K562 (cell line): ENCODE measurements around the gene BFSP1. TPM values are rescaled to one million over a fixed set of nuclear protein-coding genes. Genes with fewer than 3 reads are reported as not detected.

Experiments
- ETV5 ChIP-seq: sonication (generic); formaldehyde crosslinking; IDR thresholded peaks from 2 replicates; pipeline ENCODE4 v1.4.0; 2020; ENCODE audit warnings: low read depth, mild to moderate bottlenecking, missing genetic modification reagents
- EWSR1 ChIP-seq: fragments of 450-650 bp; IDR thresholded peaks from 2 replicates; pipeline ENCODE4 v1.6.1; 2018; ENCODE audit warnings: borderline replicate concordance, mild to moderate bottlenecking, low read depth, moderate library complexity; ENCODE audit not compliant: partially characterized antibody
- OTX1 ChIP-seq: fragments of 450-650 bp; formaldehyde crosslinking; IDR thresholded peaks from 2 replicates; pipeline ENCODE4 v1.4.0; 2022; ENCODE audit warnings: mild to moderate bottlenecking
- SMARCC2 ChIP-seq: fragments of 450-650 bp; IDR thresholded peaks from 2 replicates; pipeline ENCODE4 v1.6.1; 2017; ENCODE audit warnings: antibody characterized with exemption, moderate library complexity, mild to moderate bottlenecking, low read depth
- SMARCE1 ChIP-seq: fragments of 450-650 bp; IDR thresholded peaks from 2 replicates; pipeline ENCODE4 v1.7.1; 2016; ENCODE audit warnings: mild to moderate bottlenecking
- SREBF2 ChIP-seq: sonication (generic); formaldehyde crosslinking; IDR thresholded peaks from 2 replicates; pipeline ENCODE4 v1.4.0; 2020; ENCODE audit warnings: mild to moderate bottlenecking, missing genetic modification reagents
- YBX1 ChIP-seq: fragments of 450-650 bp; IDR thresholded peaks from 2 replicates; pipeline ENCODE4 v1.7.1; 2016; ENCODE audit warnings: mild to moderate bottlenecking
- ZNF778 ChIP-seq: fragments of 450-650 bp; formaldehyde crosslinking; IDR thresholded peaks from 2 replicates; pipeline ENCODE4 v1.4.0; 2020; ENCODE audit warnings: mild to moderate bottlenecking, moderate library complexity
- polyA plus RNA-seq, 8 experiments: library from polyadenylated mRNA; depleted of rRNA in 4 of 8; stranded (reverse) in 5 of 8; unstranded in 3 of 8; fragments of >200 nt; fragmentation: Nextera tagmentation in 2 of 8; fragmentation: Illumina TruSeq in 1 of 8; extraction: Ambion mirVana in 2 of 8; extraction: Trizol in 1 of 8; gene quantifications; 2 replicates each; pipeline versions ENCODE4 v1.2.1 to v1.2.3, GENCODE V29; 2011 to 2014; ENCODE audit warnings: inconsistent platforms in 1 of 8, missing spikeins in 1 of 8
- total RNA-seq, 7 experiments: library from RNA; depleted of rRNA in 6 of 7; stranded (reverse); fragments of >200 nt in 6 of 7; fragmentation: Illumina TruSeq in 2 of 7; extraction: Trizol in 2 of 7; gene quantifications; 2 replicates each; pipeline versions ENCODE4 v1.2.1 to v1.2.3, GENCODE V29; 2011 to 2021; ENCODE audit warnings: low replicate concordance in 1 of 7
- TF ChIP-seq, protein P1 (sequence below): fragments of 250-450 bp; sonication (Bioruptor Pico); IDR thresholded peaks from 2 replicates; pipeline ENCODE4 v1.4.0; 2020; ENCODE audit warnings: mild to moderate bottlenecking, moderate library complexity
- TF ChIP-seq, protein P2 (sequence below): fragments of 250-450 bp; sonication (Bioruptor Pico); IDR thresholded peaks from 2 replicates; pipeline ENCODE4 v1.4.0; 2020; ENCODE audit warnings: mild to moderate bottlenecking, moderate library complexity, borderline replicate concordance
- TF ChIP-seq, protein P3 (sequence below): fragments of 150-350 bp; conservative IDR thresholded peaks from 2 replicates; pipeline ENCODE4 v1.6.1; 2014; ENCODE audit warnings: low read length
- TF ChIP-seq, protein P4 (sequence below): fragments of 450-650 bp; IDR thresholded peaks from 2 replicates; pipeline ENCODE4 v1.6.1; 2018; ENCODE audit warnings: mild to moderate bottlenecking, low read depth; ENCODE audit not compliant: partially characterized antibody

The BFSP1 gene
- total and polyA plus RNA-seq, 9 of the 15 experiments (the other 6 are each of a cell fraction or from before 2014, with no cell fraction given): 0.09 to 0.86 (median 0.40) TPM

DNA sequence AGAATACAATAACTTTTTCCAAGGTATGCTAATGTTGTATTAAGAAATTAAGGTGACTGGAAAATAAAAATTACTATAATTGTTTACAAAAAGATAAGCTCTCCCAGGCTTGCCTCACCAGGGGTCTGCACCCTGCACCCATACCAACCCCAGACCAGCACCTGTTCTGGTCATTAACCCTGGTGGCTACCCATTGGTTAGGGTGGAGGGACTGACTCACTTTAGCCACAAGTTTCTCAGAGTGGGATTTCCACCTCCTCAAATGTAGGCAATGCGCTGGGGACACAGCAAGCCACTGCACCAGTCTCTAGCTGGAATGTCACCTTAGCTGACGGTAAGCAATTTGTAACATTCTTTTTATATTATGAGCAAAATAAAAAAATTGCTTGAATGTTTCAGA lies 83.1 kb downstream of the BFSP1 start (continued):
- TF ChIP-seq, protein P1, sequence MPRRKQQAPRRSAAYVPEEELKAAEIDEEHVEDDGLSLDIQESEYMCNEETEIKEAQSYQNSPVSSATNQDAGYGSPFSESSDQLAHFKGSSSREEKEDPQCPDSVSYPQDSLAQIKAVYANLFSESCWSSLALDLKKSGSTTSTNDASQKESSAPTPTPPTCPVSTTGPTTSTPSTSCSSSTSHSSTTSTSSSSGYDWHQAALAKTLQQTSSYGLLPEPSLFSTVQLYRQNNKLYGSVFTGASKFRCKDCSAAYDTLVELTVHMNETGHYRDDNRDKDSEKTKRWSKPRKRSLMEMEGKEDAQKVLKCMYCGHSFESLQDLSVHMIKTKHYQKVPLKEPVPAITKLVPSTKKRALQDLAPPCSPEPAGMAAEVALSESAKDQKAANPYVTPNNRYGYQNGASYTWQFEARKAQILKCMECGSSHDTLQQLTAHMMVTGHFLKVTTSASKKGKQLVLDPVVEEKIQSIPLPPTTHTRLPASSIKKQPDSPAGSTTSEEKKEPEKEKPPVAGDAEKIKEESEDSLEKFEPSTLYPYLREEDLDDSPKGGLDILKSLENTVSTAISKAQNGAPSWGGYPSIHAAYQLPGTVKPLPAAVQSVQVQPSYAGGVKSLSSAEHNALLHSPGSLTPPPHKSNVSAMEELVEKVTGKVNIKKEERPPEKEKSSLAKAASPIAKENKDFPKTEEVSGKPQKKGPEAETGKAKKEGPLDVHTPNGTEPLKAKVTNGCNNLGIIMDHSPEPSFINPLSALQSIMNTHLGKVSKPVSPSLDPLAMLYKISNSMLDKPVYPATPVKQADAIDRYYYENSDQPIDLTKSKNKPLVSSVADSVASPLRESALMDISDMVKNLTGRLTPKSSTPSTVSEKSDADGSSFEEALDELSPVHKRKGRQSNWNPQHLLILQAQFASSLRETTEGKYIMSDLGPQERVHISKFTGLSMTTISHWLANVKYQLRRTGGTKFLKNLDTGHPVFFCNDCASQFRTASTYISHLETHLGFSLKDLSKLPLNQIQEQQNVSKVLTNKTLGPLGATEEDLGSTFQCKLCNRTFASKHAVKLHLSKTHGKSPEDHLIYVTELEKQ (CRISPR knock-in tag): no peak
- TF ChIP-seq ZNF778 (CRISPR knock-in tag) (no peak), OTX1 (CRISPR knock-in tag) (no peak), SMARCC2 (no peak), YBX1 (no peak), ETV5 (CRISPR knock-in tag) (no peak), SREBF2 (no peak), SMARCE1 (no peak), EWSR1 (no peak)
- TF ChIP-seq, protein P2, sequence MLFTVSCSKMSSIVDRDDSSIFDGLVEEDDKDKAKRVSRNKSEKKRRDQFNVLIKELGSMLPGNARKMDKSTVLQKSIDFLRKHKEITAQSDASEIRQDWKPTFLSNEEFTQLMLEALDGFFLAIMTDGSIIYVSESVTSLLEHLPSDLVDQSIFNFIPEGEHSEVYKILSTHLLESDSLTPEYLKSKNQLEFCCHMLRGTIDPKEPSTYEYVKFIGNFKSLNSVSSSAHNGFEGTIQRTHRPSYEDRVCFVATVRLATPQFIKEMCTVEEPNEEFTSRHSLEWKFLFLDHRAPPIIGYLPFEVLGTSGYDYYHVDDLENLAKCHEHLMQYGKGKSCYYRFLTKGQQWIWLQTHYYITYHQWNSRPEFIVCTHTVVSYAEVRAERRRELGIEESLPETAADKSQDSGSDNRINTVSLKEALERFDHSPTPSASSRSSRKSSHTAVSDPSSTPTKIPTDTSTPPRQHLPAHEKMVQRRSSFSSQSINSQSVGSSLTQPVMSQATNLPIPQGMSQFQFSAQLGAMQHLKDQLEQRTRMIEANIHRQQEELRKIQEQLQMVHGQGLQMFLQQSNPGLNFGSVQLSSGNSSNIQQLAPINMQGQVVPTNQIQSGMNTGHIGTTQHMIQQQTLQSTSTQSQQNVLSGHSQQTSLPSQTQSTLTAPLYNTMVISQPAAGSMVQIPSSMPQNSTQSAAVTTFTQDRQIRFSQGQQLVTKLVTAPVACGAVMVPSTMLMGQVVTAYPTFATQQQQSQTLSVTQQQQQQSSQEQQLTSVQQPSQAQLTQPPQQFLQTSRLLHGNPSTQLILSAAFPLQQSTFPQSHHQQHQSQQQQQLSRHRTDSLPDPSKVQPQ (CRISPR knock-in tag): no peak
- TF ChIP-seq, protein P3, sequence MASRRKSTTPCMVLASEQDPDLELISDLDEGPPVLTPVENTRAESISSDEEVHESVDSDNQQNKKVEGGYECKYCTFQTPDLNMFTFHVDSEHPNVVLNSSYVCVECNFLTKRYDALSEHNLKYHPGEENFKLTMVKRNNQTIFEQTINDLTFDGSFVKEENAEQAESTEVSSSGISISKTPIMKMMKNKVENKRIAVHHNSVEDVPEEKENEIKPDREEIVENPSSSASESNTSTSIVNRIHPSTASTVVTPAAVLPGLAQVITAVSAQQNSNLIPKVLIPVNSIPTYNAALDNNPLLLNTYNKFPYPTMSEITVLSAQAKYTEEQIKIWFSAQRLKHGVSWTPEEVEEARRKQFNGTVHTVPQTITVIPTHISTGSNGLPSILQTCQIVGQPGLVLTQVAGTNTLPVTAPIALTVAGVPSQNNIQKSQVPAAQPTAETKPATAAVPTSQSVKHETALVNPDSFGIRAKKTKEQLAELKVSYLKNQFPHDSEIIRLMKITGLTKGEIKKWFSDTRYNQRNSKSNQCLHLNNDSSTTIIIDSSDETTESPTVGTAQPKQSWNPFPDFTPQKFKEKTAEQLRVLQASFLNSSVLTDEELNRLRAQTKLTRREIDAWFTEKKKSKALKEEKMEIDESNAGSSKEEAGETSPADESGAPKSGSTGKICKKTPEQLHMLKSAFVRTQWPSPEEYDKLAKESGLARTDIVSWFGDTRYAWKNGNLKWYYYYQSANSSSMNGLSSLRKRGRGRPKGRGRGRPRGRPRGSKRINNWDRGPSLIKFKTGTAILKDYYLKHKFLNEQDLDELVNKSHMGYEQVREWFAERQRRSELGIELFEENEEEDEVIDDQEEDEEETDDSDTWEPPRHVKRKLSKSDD: no peak
- TF ChIP-seq, protein P4, sequence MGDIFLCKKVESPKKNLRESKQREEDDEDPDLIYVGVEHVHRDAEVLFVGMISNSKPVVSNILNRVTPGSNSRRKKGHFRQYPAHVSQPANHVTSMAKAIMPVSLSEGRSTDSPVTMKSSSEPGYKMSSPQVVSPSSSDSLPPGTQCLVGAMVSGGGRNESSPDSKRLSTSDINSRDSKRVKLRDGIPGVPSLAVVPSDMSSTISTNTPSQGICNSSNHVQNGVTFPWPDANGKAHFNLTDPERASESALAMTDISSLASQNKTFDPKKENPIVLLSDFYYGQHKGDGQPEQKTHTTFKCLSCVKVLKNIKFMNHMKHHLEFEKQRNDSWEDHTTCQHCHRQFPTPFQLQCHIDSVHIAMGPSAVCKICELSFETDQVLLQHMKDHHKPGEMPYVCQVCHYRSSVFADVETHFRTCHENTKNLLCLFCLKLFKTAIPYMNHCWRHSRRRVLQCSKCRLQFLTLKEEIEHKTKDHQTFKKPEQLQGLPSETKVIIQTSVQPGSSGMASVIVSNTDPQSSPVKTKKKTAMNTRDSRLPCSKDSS: no peak
